GM23338 (cell line): ENCODE results near the gene SLC7A6. TPM values are rescaled to one million over a fixed set of nuclear protein-coding genes. Genes with fewer than 3 reads are reported as not detected.

ENCODE experiments used
- ATAC-seq: fragments of 200-7000 bp; cut with Tn5 transposase; 3 replicates; pipeline ENCODE4 v1.9.1; 2020
- DNase-seq: peaks from one replicate; pipeline ENCODE4 v3.0.0-alpha.2; 2015; ENCODE audit warnings: low spot score
- H2AFZ ChIP-seq: fragments of 200-600 bp; sonication (generic); 2 replicates; pipeline ENCODE4 v1.8.0; 2016; ENCODE audit warnings: antibody characterized with exemption, mild to moderate bottlenecking, moderate library complexity
- H3F3A ChIP-seq: fragments of 200-600 bp; sonication (generic); replicated peaks from 2 replicates; pipeline ENCODE4 v1.8.0; 2017; ENCODE audit warnings: antibody characterized with exemption, mixed run types, low read depth
- H3K27ac ChIP-seq: fragments of 200-600 bp; sonication (generic); 2 replicates; pipeline ENCODE4 v1.6.1; 2016; ENCODE audit warnings: low read depth
- H3K27me3 ChIP-seq: fragments of 200-600 bp; sonication (generic); 2 replicates; pipeline ENCODE4 v1.8.0; 2016; ENCODE audit warnings: mild to moderate bottlenecking, mixed run types, moderate library complexity; ENCODE audit not compliant: insufficient read depth
- H3K36me3 ChIP-seq: fragments of 200-600 bp; sonication (generic); 2 replicates; pipeline ENCODE4 v1.8.0; 2016; ENCODE audit warnings: mild to moderate bottlenecking; ENCODE audit not compliant: insufficient read depth
- H3K4me1 ChIP-seq: fragments of 200-600 bp; sonication (generic); 2 replicates; pipeline ENCODE4 v1.8.0; 2016; ENCODE audit warnings: mild to moderate bottlenecking, moderate library complexity; ENCODE audit not compliant: insufficient read depth
- H3K4me2 ChIP-seq: fragments of 200-600 bp; sonication (generic); 2 replicates; pipeline ENCODE4 v1.7.1; 2017; ENCODE audit warnings: mixed run types
- H3K4me3 ChIP-seq: fragments of 200-600 bp; sonication (generic); 2 replicates; pipeline ENCODE4 v1.6.1; 2016; ENCODE audit warnings: mixed run types
- H3K79me2 ChIP-seq: fragments of 200-600 bp; sonication (generic); replicated peaks from 2 replicates; pipeline ENCODE4 v1.8.0; 2017; ENCODE audit warnings: mild to moderate bottlenecking; ENCODE audit not compliant: insufficient read depth
- H3K9me2 ChIP-seq: fragments of 200-600 bp; sonication (generic); 2 replicates; pipeline ENCODE4 v1.8.0; 2017; ENCODE audit not compliant: insufficient read depth
- H4K20me1 ChIP-seq: fragments of 200-600 bp; sonication (generic); replicated peaks from 2 replicates; pipeline ENCODE4 v1.8.0; 2017; ENCODE audit warnings: mild to moderate bottlenecking; ENCODE audit not compliant: insufficient read depth
- H3K27ac Mint-ChIP-seq: 2 replicates; pipeline ENCODE4 v1.8.0; 2020; ENCODE audit warnings: inconsistent platforms, mild to moderate bottlenecking, moderate library complexity, mixed read lengths
- H3K27me3 Mint-ChIP-seq: 3 replicates; pipeline ENCODE4 v1.8.0; 2022; ENCODE audit warnings: low read depth, mild to moderate bottlenecking, moderate library complexity, mixed read lengths, inconsistent platforms; ENCODE audit not compliant: insufficient read depth, poor library complexity
- H3K36me3 Mint-ChIP-seq: 3 replicates; pipeline ENCODE4 v1.8.0; 2021; ENCODE audit warnings: low read depth, mild to moderate bottlenecking, inconsistent platforms, moderate library complexity, mixed read lengths
- H3K4me1 Mint-ChIP-seq: 3 replicates; pipeline ENCODE4 v1.8.0; 2020; ENCODE audit warnings: mild to moderate bottlenecking, inconsistent platforms, mixed read lengths
- H3K4me3 Mint-ChIP-seq: 3 replicates; pipeline ENCODE4 v1.8.0; 2021; ENCODE audit warnings: moderate library complexity, mild to moderate bottlenecking, inconsistent platforms, mixed read lengths
- H3K9me3 Mint-ChIP-seq: 3 replicates; pipeline ENCODE4 v1.8.0; 2020; ENCODE audit warnings: moderate library complexity, mild to moderate bottlenecking, inconsistent platforms, mixed read lengths
- CREB1 ChIP-seq: fragments of 250-450 bp; sonication (Bioruptor Pico); IDR thresholded peaks from 2 replicates; pipeline ENCODE4 v1.5.0; 2020; ENCODE audit warnings: low read depth, mild to moderate bottlenecking, moderate library complexity
- CTCF ChIP-seq, 2 experiments: fragments of 200-600 bp in 1 of 2; sonication (generic) in 1 of 2; conservative IDR thresholded peaks; 2 replicates each; pipeline versions ENCODE4 v1.5.1 to v1.6.1; 2016 to 2017; ENCODE audit warnings: antibody characterized with exemption in 2 of 2, low read depth in 2 of 2, mild to moderate bottlenecking in 2 of 2, moderate library complexity in 1 of 2
- EZH2 ChIP-seq: fragments of 200-600 bp; sonication (generic); IDR thresholded peaks from one replicate; pipeline ENCODE4 v1.8.0; 2017; ENCODE audit warnings: antibody characterized with exemption, mild to moderate bottlenecking, low read depth; ENCODE audit not compliant: unreplicated experiment
- EZH2phosphoT487 ChIP-seq: fragments of 200-600 bp; sonication (generic); IDR thresholded peaks from one replicate; pipeline ENCODE4 v1.8.1; 2018; ENCODE audit warnings: antibody characterized with exemption; ENCODE audit not compliant: unreplicated experiment
- JUNB ChIP-seq: IDR thresholded peaks from one replicate; pipeline ENCODE4 v1.6.1; 2016; ENCODE audit warnings: antibody characterized with exemption; ENCODE audit not compliant: unreplicated experiment
- NANOG ChIP-seq: IDR thresholded peaks from 2 replicates; pipeline ENCODE4 v1.6.1; 2016; ENCODE audit warnings: antibody characterized with exemption, borderline replicate concordance
- POLR2AphosphoS5 ChIP-seq: IDR thresholded peaks from 2 replicates; pipeline ENCODE4 v1.6.1; 2016; ENCODE audit warnings: antibody characterized with exemption, low read depth
- STAT1 ChIP-seq: IDR thresholded peaks from one replicate; pipeline ENCODE4 v1.6.1; 2016; ENCODE audit warnings: antibody characterized with exemption; ENCODE audit not compliant: unreplicated experiment
- ZNF114 ChIP-seq: fragments of 250-450 bp; sonication (Bioruptor Pico); IDR thresholded peaks from 2 replicates; pipeline ENCODE4 v1.5.0; 2020; ENCODE audit warnings: mild to moderate bottlenecking, moderate library complexity
- ZNF331 ChIP-seq: fragments of 250-450 bp; sonication (Bioruptor Pico); IDR thresholded peaks from 2 replicates; pipeline ENCODE4 v1.5.0; 2020; ENCODE audit warnings: low read depth, mild to moderate bottlenecking, moderate library complexity
- polyA plus RNA-seq: library from polyadenylated mRNA; unstranded; fragments of >200 nt; fragmentation: Nextera tagmentation; extraction: Ambion mirVana; gene quantifications from 2 replicates; pipeline ENCODE4 v1.2.1, GENCODE V29; 2016
- total RNA-seq: library from RNA; depleted of rRNA; stranded (reverse); fragments of >200 nt; shearing (Covaris generic); gene quantifications from 2 replicates; pipeline ENCODE4 v1.2.3, GENCODE V29; 2014
- TF ChIP-seq, protein P1 (sequence below): IDR thresholded peaks from 2 replicates; pipeline ENCODE4 v1.6.1; 2016; ENCODE audit warnings: antibody characterized with exemption
- TF ChIP-seq, protein P2 (sequence below): fragments of 250-450 bp; sonication (Bioruptor Pico); IDR thresholded peaks from 2 replicates; pipeline ENCODE4 v1.5.0; 2020; ENCODE audit warnings: mild to moderate bottlenecking, moderate library complexity

The SLC7A6 gene
- total and polyA plus RNA-seq, 2 experiments from 2014 or later = 16.6 to 30.9 TPM

- TF ChIP-seq POLR2AphosphoS5 = no peak
- TF ChIP-seq JUNB = no peak
- no peak for TF ChIP-seq ZNF114 (CRISPR knock-in tag)
Observed at GRCh38 chr16:68289202-68289601, 24.9 kb downstream of the SLC7A6 start (continued).

DNA sequence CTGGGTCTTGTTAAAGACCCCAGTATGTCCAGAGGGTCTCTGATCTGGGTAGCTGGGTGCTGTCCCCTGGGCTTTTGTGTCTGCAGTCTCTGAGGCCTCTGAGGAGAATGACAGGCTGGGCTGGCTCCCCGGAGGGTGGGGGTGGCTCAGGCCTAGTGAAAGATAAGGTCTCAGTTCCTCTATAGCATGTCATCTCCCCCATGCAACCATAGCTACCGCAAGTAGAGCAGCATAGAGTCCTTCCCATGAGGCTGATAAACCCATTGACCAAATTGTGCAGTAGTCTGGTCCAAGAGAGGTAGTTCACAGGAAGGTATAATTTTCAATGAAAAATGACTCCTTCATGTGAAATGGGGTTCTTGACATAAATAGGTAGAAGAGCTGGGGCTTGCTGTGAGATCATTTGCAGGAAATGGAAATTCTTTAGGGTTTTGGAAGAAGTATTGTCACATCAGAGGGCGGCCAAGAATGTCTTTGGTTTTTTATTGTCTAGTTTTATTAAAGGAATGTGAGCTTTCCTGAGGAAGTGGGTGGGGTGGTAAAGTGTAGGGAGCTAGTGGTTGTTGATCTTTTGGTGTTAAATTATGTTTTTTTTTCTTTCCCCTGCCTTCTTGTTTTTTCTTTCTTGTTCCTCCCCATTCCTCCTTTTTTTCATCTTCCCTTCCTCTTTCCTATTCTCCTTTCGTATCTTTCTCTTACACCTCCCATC lies 25.4 kb downstream of the SLC7A6 start:
- no peaks in the 10 kb centered on the region for H3K27me3 Mint-ChIP-seq
- peaks cover 8% of the 10 kb centered on the region for H3K4me1 Mint-ChIP-seq
- no peak overlapping the region for H3K27ac Mint-ChIP-seq
- peaks cover 29% of the 10 kb centered on the region for H3K36me3 Mint-ChIP-seq
- Histone ChIP-seq H3K36me3 (peaks cover 11% of the 10 kb centered on the region; the same call in 1 of the 2 replicates), H3K4me3 (no peak overlapping the region), H3K9me2 (no peaks in the 10 kb centered on the region), H3K4me1 (no peaks in the 10 kb centered on the region), H3F3A (no peaks in the 10 kb centered on the region), H4K20me1 (peaks cover 6% of the 10 kb centered on the region; the same call in 1 of the 2 replicates), H3K79me2 (no peaks in the 10 kb centered on the region), H2AFZ (no peak overlapping the region), H3K27ac (no peak overlapping the region), H3K27me3 (no peaks in the 10 kb centered on the region), H3K4me2 (no peak overlapping the region)
- no peaks in the 10 kb centered on the region for H3K9me3 Mint-ChIP-seq
- H3K4me3 Mint-ChIP-seq = no peak overlapping the region
- ATAC-seq (no peak), DNase-seq (no peak)
- TF ChIP-seq NANOG (no peak), ZNF331 (no peak), CREB1 (no peak), ZNF114 (CRISPR knock-in tag) (no peak), STAT1 (no peak), CTCF (conservative IDR thresholded peaks at IDR 0.05; ENCODE audit: low read depth in 2 of 2) (no peak), POLR2AphosphoS5 (no peak), JUNB (no peak), EZH2 (no peak), EZH2phosphoT487 (no peak)
- TF ChIP-seq, protein P1, sequence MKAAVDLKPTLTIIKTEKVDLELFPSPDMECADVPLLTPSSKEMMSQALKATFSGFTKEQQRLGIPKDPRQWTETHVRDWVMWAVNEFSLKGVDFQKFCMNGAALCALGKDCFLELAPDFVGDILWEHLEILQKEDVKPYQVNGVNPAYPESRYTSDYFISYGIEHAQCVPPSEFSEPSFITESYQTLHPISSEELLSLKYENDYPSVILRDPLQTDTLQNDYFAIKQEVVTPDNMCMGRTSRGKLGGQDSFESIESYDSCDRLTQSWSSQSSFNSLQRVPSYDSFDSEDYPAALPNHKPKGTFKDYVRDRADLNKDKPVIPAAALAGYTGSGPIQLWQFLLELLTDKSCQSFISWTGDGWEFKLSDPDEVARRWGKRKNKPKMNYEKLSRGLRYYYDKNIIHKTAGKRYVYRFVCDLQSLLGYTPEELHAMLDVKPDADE = no peak
- TF ChIP-seq, protein P2, sequence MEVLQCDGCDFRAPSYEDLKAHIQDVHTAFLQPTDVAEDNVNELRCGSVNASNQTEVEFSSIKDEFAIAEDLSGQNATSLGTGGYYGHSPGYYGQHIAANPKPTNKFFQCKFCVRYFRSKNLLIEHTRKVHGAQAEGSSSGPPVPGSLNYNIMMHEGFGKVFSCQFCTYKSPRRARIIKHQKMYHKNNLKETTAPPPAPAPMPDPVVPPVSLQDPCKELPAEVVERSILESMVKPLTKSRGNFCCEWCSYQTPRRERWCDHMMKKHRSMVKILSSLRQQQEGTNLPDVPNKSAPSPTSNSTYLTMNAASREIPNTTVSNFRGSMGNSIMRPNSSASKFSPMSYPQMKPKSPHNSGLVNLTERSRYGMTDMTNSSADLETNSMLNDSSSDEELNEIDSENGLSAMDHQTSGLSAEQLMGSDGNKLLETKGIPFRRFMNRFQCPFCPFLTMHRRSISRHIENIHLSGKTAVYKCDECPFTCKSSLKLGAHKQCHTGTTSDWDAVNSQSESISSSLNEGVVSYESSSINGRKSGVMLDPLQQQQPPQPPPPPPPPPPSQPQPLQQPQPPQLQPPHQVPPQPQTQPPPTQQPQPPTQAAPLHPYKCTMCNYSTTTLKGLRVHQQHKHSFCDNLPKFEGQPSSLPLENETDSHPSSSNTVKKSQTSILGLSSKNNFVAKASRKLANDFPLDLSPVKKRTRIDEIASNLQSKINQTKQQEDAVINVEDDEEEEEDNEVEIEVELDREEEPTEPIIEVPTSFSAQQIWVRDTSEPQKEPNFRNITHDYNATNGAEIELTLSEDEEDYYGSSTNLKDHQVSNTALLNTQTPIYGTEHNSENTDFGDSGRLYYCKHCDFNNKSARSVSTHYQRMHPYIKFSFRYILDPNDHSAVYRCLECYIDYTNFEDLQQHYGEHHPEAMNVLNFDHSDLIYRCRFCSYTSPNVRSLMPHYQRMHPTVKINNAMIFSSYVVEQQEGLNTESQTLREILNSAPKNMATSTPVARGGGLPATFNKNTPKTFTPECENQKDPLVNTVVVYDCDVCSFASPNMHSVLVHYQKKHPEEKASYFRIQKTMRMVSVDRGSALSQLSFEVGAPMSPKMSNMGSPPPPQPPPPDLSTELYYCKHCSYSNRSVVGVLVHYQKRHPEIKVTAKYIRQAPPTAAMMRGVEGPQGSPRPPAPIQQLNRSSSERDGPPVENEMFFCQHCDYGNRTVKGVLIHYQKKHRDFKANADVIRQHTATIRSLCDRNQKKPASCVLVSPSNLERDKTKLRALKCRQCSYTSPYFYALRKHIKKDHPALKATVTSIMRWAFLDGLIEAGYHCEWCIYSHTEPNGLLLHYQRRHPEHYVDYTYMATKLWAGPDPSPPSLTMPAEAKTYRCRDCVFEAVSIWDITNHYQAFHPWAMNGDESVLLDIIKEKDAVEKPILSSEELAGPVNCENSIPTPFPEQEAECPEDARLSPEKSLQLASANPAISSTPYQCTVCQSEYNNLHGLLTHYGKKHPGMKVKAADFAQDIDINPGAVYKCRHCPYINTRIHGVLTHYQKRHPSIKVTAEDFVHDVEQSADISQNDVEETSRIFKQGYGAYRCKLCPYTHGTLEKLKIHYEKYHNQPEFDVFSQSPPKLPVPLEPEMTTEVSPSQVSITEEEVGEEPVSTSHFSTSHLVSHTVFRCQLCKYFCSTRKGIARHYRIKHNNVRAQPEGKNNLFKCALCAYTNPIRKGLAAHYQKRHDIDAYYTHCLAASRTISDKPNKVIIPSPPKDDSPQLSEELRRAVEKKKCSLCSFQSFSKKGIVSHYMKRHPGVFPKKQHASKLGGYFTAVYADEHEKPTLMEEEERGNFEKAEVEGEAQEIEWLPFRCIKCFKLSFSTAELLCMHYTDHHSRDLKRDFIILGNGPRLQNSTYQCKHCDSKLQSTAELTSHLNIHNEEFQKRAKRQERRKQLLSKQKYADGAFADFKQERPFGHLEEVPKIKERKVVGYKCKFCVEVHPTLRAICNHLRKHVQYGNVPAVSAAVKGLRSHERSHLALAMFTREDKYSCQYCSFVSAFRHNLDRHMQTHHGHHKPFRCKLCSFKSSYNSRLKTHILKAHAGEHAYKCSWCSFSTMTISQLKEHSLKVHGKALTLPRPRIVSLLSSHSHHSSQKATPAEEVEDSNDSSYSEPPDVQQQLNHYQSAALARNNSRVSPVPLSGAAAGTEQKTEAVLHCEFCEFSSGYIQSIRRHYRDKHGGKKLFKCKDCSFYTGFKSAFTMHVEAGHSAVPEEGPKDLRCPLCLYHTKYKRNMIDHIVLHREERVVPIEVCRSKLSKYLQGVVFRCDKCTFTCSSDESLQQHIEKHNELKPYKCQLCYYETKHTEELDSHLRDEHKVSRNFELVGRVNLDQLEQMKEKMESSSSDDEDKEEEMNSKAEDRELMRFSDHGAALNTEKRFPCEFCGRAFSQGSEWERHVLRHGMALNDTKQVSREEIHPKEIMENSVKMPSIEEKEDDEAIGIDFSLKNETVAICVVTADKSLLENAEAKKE (CRISPR knock-in tag) = no peak
